ENCODE results near the gene BBS5.
"Not testable (repeated sequence)": the region's sequence is repeated elsewhere in the genome, so short reads cannot be mapped to it uniquely, and the experiment has no call there.

Gene BBS5

DNA sequence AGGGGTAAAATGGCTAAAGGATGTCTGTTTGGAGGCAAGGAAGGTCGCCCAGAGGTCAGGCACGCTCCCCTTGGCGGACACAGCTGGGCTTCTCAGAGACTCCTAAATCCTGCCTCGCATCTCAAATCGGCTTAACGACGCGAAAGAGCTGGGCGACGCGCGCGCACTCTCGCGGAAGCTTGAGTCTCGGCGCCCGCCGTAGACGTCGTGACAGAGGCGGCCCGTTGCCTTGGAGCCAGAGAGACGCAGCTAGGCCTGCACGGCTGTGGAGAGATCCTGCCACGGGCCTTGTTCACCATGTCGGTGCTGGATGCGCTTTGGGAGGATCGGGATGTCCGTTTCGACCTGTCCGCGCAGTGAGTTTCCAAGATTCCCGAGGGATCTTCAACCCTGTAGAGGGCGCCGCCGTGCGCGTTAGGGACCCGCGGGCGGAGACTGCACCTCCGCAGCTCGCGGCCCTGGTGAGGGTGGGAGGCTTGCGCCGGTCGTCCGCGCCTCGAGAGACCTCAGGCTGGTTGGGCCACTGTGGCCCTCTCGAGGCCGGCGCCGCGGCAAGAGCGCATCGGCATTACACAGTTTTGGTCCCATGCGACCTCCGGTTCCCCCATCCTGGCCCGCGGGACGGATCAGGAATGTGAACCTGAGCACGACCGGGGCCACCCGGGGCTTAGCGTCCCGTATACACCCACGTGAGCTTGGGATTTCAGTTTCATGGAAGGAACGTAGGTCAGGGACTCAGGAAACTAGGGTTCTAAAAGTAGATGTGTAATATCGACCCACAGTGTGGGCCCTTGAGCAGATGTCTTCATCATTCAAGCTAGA, at the start of gene BBS5:
Gene BBS5 (plus strand): TSS at position 238 of the 822 bp plus-strand sequence. CDS start 60 bp downstream, at position 298.
- peak; percentile 56 for DNase-seq (ENCODE audit: low read depth in 2 of 2)

GRCh38 chr2:169431772-169432171, 47.5 kb upstream of the BBS5 start:
- not testable (repeated sequence) for DNase-seq (ENCODE audit: low read depth in 2 of 2)

DNA sequence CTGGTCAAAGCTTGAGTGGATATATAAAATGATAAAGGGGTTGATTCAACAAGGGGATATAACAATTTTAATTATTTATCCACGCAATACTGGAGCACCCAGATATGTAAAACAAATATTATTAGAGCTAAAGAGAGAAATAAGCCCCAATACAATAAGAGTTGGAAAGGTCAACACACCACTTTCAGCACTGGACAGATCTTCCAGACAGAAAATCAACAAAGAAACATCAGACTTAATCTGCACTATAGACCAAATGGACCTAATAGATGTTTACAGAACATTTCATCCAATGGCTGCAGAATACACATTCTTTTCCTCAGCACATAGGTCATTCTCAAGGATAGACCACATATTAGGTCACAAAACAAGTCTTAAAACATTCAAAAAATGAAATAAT, 45.1 kb upstream of the BBS5 start:
- DNase-seq (ENCODE audit: low read depth in 2 of 2): not testable (repeated sequence)

DNA sequence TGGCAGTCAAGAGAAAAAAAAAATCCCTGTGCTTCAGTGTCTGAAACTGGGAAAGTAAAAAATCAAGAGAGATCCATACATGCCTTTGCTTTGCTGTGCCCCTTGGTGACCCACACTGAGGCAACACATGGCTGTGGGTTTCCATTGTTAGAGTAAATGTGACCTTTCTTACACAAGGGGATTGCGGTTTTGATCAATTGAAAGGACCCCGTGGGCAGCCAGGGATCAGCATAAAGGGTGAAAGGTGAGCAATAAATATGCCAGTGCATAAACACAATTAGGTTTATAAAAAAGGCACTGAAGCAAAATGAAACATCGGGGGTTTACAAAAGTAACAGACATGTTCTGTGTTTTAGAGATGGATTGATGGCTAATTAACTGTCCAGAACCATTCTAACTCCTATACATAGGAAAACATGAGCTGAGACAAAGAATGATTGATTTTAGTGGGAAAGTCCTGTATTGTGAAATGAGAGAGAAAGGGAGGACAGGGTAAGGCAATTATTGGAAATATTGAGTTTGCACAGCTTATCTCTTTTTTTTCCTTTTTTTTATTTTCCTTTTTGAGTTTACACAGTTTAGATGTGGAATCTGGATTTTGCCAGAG, 40.7 kb upstream of the BBS5 start:
- DNase-seq (ENCODE audit: low read depth in 2 of 2): no peak

DNA sequence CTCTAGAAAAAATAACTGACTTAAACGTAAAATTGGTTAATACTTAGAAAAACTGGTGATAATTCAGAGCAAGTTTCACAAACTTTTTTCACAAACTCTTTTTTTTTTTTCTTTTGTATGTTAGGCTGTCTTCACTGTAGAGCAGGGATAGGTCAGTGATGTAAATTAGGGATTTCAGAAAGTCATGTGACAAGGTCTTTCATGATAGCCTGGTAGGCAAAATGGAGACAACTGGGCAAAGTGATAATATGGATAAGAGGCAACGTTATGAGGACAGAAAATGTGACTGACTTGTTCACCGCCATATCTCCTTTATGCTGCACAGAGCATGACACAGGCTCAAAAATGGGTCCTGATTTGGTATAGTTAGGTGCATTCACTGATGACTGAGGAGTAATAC, 39.4 kb upstream of the BBS5 start:
- no peak for DNase-seq (ENCODE audit: low read depth in 2 of 2)

DNA sequence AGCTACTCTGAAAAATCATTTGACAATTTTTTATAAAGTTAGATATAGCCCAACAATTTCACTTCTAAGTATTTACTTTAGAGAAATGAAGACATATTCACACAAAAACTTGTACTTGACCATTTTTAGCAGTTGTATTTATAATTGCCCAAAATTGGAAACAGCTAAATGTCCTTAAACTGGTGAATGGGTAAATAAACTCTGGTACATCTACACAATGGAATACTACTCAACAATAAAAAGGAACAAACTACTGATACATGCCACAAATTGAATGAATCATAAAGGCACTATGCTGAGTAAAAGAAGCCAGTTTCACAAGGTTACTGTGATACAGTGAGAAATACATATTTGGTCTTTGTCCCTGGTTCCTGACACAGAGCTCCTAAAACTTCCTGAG, 32.8 kb upstream of the BBS5 start:
- no peak for DNase-seq (ENCODE audit: low read depth in 2 of 2)

- DNase-seq (ENCODE audit: low read depth in 2 of 2): no peak
Observed at GRCh38 chr2:169448316-169448715, 31.0 kb upstream of the BBS5 start.

DNA sequence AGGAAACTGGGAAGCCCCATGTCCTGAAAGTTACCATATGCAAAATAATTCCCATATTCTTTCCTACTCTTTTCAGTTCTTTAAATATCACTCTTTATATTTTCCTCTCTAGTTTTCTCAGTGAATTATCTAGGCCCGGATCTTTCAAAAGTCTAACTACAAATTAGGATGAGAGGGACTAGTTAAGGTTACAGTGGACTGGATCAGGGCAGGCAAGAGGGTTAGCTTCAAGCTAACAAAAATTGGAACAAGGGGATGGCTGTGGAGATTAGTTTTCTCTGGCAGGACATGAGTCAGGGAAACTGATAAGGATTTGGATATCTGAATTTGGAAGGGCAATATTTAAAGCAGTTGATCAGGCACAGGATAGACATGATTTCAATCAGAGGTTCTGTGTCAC, 30.4 kb upstream of the BBS5 start:
- no peak for DNase-seq (ENCODE audit: low read depth in 2 of 2)

- peak; percentile 18 for DNase-seq (ENCODE audit: low read depth in 2 of 2)
Observed at GRCh38 chr2:169452080-169452479, 27.2 kb upstream of the BBS5 start.

GRCh38 chr2:169453044-169453443, 26.2 kb upstream of the BBS5 start:
- DNase-seq (ENCODE audit: low read depth in 2 of 2): not testable (repeated sequence)

DNA sequence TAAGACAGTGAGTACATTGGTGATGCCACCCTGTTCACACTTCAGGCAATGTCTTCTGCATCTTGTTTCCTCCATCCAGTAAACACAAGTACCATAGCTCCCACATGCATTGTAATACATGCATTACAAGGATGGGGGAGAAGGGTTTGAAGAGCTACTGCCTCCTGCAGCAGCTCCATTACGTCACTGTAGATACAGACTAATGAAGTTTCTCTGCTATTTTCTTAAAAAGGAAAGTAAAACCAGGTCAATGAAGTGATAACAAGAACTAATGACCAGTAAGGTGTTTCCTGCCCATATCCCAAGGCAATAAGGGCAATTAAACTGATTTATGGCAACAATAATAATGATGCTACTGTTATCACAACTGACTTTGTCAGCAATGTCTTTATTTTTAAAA, 18.2 kb upstream of the BBS5 start:
- no peak for DNase-seq (ENCODE audit: low read depth in 2 of 2)

GRCh38 chr2:169462896-169463695, 16.2 kb upstream of the BBS5 start:
- peak; percentile 57 to 62 for DNase-seq (ENCODE audit: low read depth in 2 of 2)

GRCh38 chr2:169464466-169464865, 14.8 kb upstream of the BBS5 start:
- no peak for DNase-seq (ENCODE audit: low read depth in 2 of 2)

- DNase-seq (ENCODE audit: low read depth in 2 of 2): no peak
Observed at GRCh38 chr2:169464882-169465281, 14.4 kb upstream of the BBS5 start.

DNA sequence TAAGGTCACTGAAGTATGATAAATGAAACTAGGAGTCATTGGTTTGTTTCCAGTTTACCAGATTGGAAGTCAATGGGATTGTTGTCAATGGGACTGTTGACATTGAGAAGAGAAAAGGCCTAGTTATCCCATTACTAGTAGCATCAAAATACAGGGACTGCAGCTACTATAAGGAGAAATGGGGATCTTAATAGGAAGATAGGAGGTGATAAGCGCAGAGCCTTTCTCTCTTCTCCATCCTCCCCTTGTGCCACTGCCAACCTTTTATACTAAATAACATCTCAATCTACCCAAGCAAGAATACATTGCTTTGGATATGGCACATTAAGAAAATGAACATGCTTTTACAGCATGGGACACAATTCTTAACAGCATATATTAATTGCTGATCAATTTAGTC, 10.5 kb upstream of the BBS5 start:
- no peak for DNase-seq (ENCODE audit: low read depth in 2 of 2)

DNA sequence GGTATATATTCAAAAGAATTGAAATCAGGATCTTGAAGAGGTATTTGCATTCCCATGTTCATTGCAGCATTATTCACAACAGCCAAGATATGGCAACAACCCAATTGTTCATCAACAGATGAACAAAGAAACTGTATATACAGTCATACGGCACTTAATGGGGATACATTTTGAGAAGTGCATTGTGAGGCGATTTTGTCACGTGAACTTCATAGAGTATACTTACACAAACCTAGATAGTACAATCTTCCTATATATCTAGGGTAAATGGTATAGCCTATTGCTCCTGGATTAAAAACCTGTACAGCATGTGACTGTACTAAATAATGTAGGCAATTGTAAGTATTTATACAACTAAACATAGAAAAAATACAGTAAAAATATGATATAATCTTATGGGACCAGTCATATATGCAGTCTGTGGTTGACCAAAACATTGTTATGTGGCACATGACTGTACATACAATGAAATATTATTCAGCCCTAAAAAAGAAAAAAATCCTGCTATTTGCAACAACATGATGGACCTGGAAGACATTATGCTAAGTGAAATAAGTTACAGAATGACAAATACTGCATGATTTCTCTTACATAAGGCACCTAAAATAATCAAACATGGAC, 9.2 kb upstream of the BBS5 start:
- DNase-seq (ENCODE audit: low read depth in 2 of 2): no peak

- DNase-seq (ENCODE audit: low read depth in 2 of 2): no peak
Observed at GRCh38 chr2:169472249-169472648, 7.0 kb upstream of the BBS5 start.

- no peak for DNase-seq (ENCODE audit: low read depth in 2 of 2)
Observed at GRCh38 chr2:169476459-169476858, 2.8 kb upstream of the BBS5 start.

DNA sequence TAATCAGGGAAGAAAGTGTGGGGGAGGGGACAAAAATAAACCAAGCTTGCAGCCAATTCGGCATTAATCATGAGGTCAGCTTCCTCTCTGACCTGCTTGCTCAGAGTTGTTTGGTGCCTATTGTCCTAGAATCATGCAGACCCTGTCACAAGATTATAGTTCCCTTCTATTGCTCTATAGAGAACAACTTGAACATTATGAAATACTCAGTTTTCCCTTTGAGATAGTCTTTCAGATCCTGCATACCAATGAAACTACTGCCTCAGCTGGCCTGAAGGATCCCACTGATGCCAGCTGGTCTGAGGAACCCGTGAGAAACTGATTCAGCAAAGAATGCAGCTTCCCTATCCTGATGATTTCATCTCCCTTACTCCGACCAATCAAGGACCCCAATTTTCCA, 955 bp upstream of the BBS5 start:
- no peak for DNase-seq (ENCODE audit: low read depth in 2 of 2)

DNA sequence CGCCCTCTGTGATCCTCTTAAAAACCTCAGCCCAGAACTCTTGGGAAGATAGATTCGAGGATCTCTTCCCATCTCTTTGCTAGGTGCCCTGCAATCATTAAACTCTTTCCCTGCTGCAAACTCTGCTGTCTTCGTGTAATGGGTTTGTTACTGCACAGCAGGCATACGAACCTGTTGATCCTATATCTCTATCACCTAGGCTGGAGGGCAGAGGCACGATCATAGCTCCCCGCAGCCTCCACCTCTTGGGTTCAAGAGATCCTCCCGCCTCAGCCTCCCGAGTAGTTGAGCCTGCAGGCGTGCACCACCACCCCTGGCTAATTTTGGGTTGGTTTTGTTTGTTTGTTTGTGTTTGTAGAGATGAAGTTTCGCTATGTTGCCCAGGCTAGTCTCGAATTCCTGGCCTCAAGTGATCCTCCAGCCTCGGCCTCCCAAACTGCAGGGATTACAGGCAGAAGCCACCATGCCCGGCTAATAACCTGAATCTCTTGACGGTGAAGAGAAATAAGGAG, 493 bp upstream of the BBS5 start:
- no peak for DNase-seq (ENCODE audit: low read depth in 2 of 2)

- DNase-seq (ENCODE audit: low read depth in 2 of 2): no peak
Observed at GRCh38 chr2:169480079-169480465, 778 bp downstream of the BBS5 start.

GRCh38 chr2:169485650-169486138, 6.4 kb downstream of the BBS5 start:
- no peak for DNase-seq (ENCODE audit: low read depth in 2 of 2)
